Epithelial cell of proximal tubule (primary cell): ENCODE data around the gene FHIT. TPM values are rescaled to one million over a fixed set of nuclear protein-coding genes. Genes with fewer than 3 reads are reported as not detected.

Experiments used
- DNase-seq: peaks from one replicate; pipeline ENCODE4 v3.0.0-alpha.2; 2011; ENCODE audit warnings: low read depth
- H3K4me3 ChIP-seq: 2 replicates; pipeline ENCODE4 v1.5.1; 2011; ENCODE audit warnings: low read depth, mild to moderate bottlenecking, low read length
- total RNA-seq: library from RNA; depleted of rRNA; stranded (reverse); fragments of >200 nt; gene quantifications from 2 replicates; pipeline ENCODE4 v1.2.3, GENCODE V29; 2015
- TF ChIP-seq, protein P1 (sequence below): conservative IDR thresholded peaks from 2 replicates; pipeline ENCODE4 v1.5.1; 2012; ENCODE audit warnings: low read depth, mild to moderate bottlenecking, low read length

FHIT gene
- total RNA-seq, 1 donor from 2014 or later, result 3.7 TPM

- TF ChIP-seq, protein P1, sequence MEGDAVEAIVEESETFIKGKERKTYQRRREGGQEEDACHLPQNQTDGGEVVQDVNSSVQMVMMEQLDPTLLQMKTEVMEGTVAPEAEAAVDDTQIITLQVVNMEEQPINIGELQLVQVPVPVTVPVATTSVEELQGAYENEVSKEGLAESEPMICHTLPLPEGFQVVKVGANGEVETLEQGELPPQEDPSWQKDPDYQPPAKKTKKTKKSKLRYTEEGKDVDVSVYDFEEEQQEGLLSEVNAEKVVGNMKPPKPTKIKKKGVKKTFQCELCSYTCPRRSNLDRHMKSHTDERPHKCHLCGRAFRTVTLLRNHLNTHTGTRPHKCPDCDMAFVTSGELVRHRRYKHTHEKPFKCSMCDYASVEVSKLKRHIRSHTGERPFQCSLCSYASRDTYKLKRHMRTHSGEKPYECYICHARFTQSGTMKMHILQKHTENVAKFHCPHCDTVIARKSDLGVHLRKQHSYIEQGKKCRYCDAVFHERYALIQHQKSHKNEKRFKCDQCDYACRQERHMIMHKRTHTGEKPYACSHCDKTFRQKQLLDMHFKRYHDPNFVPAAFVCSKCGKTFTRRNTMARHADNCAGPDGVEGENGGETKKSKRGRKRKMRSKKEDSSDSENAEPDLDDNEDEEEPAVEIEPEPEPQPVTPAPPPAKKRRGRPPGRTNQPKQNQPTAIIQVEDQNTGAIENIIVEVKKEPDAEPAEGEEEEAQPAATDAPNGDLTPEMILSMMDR, result no peak
- no peak for DNase-seq
- H3K4me3 ChIP-seq, result no peak overlapping the region
Measured at GRCh38 chr3:60313231-60313798, 937.9 kb downstream of the FHIT start.

DNA sequence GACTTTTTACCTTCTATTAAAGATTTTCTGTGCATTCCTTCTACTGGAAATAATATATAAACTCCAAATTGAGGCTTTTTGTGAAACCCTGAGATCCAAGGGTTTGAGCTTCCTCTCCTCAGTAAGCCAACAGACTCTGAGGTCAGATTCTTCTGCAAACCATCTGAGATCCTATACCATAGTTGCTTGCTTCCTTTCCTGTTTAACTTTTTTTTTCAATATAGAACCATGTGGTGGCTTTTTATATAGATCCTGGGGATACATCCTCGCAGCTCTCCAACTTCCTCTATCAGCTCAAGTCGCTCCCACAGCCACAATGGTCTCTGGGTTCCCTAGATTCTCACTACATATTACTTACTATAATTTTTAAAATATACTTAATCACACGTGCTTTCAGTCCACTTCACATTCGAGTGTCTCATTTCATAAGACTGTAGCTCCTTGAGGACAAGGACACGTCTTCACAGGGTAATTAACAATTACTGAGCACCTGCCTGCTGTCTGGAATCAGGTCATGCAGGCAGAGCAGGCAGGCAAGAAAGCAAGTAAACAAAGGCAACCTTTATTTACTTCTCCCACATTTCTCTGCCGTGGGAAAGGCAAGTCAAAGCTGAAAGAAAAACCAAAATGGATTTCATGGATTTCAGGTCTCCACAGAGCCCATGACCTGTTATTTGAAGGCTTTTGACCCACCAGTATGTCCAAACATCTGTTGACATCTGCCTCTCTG is 941.5 kb downstream of the FHIT start:
- TF ChIP-seq, protein P1, result no peak
- no peak for DNase-seq
- H3K4me3 ChIP-seq, result no peak overlapping the region

- TF ChIP-seq, protein P1, result no peak
- no peak overlapping the region for H3K4me3 ChIP-seq
- DNase-seq, result no peak
Measured at GRCh38 chr3:60308808-60309207, 942.4 kb downstream of the FHIT start.

DNA sequence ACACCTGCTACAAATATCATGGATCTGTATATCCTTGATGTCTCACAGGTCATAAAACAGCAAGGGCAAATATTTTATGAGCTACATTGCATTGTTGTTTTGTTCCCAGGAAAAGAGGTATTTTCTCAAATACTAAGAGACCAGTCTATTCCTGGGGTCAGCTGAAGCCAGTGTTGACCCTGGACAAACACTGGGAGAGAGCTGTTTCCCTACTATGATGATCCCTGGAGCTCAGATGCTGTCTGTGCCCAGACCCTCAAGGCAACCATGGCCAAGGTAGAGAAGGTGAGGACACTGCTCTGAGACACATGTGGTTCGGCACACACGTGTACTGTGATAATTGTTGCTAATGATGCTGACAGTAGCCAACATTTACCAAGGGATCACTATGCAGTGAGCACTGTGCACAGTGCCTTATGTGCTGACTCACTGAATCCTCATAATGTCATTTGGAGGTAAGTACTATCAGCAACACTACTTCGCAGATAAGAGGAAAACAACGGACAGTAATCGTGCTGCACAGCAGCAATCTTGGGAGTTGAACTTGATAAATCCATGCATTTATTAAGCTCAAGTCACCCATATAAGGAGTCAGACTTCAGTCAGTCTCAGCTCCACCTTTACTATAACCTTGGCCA is 943.6 kb downstream of the FHIT start:
- TF ChIP-seq, protein P1, result no peak
- DNase-seq, result no peak
- no peak overlapping the region for H3K4me3 ChIP-seq

- no peak for DNase-seq
- TF ChIP-seq, protein P1, result no peak
- no peak overlapping the region for H3K4me3 ChIP-seq
Measured at GRCh38 chr3:60304112-60304511, 947.1 kb downstream of the FHIT start.

- H3K4me3 ChIP-seq, result no peak overlapping the region
- DNase-seq, result no peak
- TF ChIP-seq, protein P1, result no peak
Measured at GRCh38 chr3:60303160-60303559, 948.1 kb downstream of the FHIT start.
